Activated CD4-positive, alpha-beta T cell treated with anti-CD3 and anti-CD28 coated beads for 48 hours (primary cell): Measurements from ENCODE around the gene STRIP1.
A peak's percentile ranks its signal among the peaks of the same experiment; 100 is the strongest.
"Not testable (repeated sequence)": the region's sequence is repeated elsewhere in the genome, so short reads cannot be mapped to it uniquely, and the experiment has no call there.

Experiments used
- DNase-seq: peaks from one replicate; pipeline ENCODE4 v3.0.0-alpha.2; 2020

The STRIP1 gene

GRCh38 chr1:110011527-110012041 lies 22.8 kb upstream of the STRIP1 start:
- peak; percentile 24 for DNase-seq

GRCh38 chr1:110012100-110012780 lies 22.2 kb upstream of the STRIP1 start:
- DNase-seq = no peak

- DNase-seq = no peak
Observed at GRCh38 chr1:110017792-110018191, 16.6 kb upstream of the STRIP1 start.

GRCh38 chr1:110018396-110018795 lies 16.0 kb upstream of the STRIP1 start:
- DNase-seq = no peak

GRCh38 chr1:110019770-110020169 lies 14.7 kb upstream of the STRIP1 start:
- no peak for DNase-seq

GRCh38 chr1:110021285-110021684 lies 13.1 kb upstream of the STRIP1 start:
- no peak for DNase-seq

- no peak for DNase-seq
Observed at GRCh38 chr1:110024613-110025012, 9.8 kb upstream of the STRIP1 start.

- DNase-seq = not testable (repeated sequence)
Observed at GRCh38 chr1:110030687-110031086, 3.7 kb upstream of the STRIP1 start.

GRCh38 chr1:110032327-110032726 lies 2.1 kb upstream of the STRIP1 start:
- DNase-seq = no peak

GRCh38 chr1:110033421-110033820 lies 1.0 kb upstream of the STRIP1 start:
- no peak for DNase-seq

- DNase-seq = no peak
Observed at GRCh38 chr1:110034040-110034450, 379 bp upstream of the STRIP1 start.

GRCh38 chr1:110035236-110035752 lies 870 bp downstream of the STRIP1 start:
- no peak for DNase-seq

GRCh38 chr1:110038271-110038670 lies 3.8 kb downstream of the STRIP1 start:
- DNase-seq = no peak

GRCh38 chr1:110039641-110040040 lies 5.2 kb downstream of the STRIP1 start:
- no peak for DNase-seq

- peak; percentile 52 for DNase-seq
Observed at GRCh38 chr1:110040548-110040947, 6.1 kb downstream of the STRIP1 start.

GRCh38 chr1:110043016-110043415 lies 8.6 kb downstream of the STRIP1 start:
- no peak for DNase-seq

- no peak for DNase-seq
Observed at GRCh38 chr1:110047463-110047862, 13.0 kb downstream of the STRIP1 start.

- DNase-seq = no peak
Observed at GRCh38 chr1:110048240-110048639, 13.8 kb downstream of the STRIP1 start.

- no peak for DNase-seq
Observed at GRCh38 chr1:110048923-110049601, 14.6 kb downstream of the STRIP1 start.

GRCh38 chr1:110049801-110050601 lies 15.6 kb downstream of the STRIP1 start:
- no peak for DNase-seq

GRCh38 chr1:110050602-110051261 lies 16.3 kb downstream of the STRIP1 start:
- DNase-seq = no peak

GRCh38 chr1:110051262-110051648 lies 16.8 kb downstream of the STRIP1 start:
- no peak for DNase-seq
